Measurements from ENCODE around the gene ERCC3.
"Not testable (repeated sequence)": the region's sequence is repeated elsewhere in the genome, so short reads cannot be mapped to it uniquely, and the experiment has no call there.

The ERCC3 gene

DNA sequence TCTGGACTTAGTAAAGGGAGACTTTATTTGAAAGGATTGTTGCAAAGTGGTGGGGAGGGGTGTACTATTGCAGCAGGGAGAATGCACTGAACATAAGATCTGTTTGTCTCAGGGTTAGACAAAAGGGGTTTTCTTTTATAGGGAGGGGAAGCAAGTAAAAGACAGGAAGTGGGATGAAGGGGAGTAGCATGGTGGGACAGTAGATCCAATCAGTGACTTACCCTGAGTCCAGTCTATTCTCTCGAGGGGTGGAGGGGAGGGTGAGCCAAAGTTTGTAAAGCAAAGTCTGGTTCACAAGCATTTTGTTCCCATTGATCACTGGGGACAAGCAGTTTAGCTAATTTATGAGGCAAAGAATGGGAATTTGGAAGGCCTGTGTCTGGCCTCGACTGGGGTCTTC lies 38.8 kb downstream of the ERCC3 start:
- TF ChIP-seq CTCF (IDR thresholded peaks at IDR 0.05; ENCODE audit: extremely low read depth, insufficient read depth, missing control alignments), result no peak
- no peak for DNase-seq (ENCODE audit: low spot score)
- in situ Hi-C loops (cut with MboI; ENCODE audit: low pct_unique_long_range_greater_than_20kb, low sequenced_read_pairs, unreplicated experiment), result no loop called here

DNA sequence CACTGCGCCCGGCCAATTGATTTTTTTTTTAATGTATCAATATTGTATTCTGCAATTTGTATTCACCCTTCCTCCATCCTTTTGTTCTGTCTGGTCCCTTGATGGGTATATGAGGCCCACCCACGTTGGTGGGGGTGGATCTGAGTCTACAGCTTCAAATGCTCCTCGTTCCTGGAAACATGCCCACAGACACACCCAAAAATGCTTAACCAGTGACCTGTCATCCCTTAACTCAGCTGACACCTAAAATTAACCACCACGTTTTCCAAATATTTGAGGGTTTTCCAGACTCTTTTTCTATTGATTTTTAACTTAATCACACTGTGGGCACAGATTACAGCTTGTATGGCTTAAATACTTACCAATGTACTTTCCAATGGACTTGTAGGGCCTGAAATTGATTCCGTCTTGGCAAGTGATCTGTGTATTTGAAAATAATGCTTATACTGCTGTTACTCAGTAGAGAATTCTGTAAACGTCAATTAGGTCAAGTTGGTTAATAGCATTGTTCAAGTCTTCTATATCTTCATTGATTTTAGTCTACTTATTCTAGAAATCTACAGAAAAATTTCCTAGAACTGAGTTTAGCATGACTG lies 39.5 kb downstream of the ERCC3 start:
- TF ChIP-seq CTCF (IDR thresholded peaks at IDR 0.05; ENCODE audit: extremely low read depth, insufficient read depth, missing control alignments), result no peak
- no peak for DNase-seq (ENCODE audit: low spot score)
- in situ Hi-C loops (cut with MboI; ENCODE audit: low pct_unique_long_range_greater_than_20kb, low sequenced_read_pairs, unreplicated experiment), result no loop called here

DNA sequence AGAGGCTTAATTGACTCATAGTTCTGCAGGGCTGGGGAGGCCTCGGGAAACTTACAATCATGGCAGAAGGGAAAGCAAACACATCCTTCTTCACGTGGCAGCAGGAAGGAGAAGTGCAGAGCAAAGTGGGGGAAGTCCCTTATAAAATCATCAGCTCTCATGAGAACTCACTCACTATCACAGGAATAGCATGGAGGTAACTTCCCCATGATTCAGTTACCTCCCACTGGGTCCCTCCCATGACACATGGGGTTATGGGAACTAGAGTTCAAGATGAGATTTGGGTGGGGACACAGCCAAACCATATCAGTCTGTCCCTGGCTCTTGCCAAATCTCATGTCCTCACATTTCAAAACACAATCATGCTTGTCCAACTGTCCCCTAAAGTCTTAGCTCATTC lies 52.8 kb downstream of the ERCC3 start:
- in situ Hi-C loops (cut with MboI; ENCODE audit: low pct_unique_long_range_greater_than_20kb, low sequenced_read_pairs, unreplicated experiment); DNase-seq (ENCODE audit: low spot score): not testable (repeated sequence)

GRCh38 chr2:127239395-127239794 lies 54.5 kb downstream of the ERCC3 start:
- in situ Hi-C loops (cut with MboI; ENCODE audit: low pct_unique_long_range_greater_than_20kb, low sequenced_read_pairs, unreplicated experiment), result no loop called here
- DNase-seq (ENCODE audit: low spot score), result no peak
- TF ChIP-seq CTCF (IDR thresholded peaks at IDR 0.05; ENCODE audit: extremely low read depth, insufficient read depth, missing control alignments), result no peak

GRCh38 chr2:127237768-127238167 lies 56.2 kb downstream of the ERCC3 start:
- in situ Hi-C loops (cut with MboI; ENCODE audit: low pct_unique_long_range_greater_than_20kb, low sequenced_read_pairs, unreplicated experiment); DNase-seq (ENCODE audit: low spot score): not testable (repeated sequence)

DNA sequence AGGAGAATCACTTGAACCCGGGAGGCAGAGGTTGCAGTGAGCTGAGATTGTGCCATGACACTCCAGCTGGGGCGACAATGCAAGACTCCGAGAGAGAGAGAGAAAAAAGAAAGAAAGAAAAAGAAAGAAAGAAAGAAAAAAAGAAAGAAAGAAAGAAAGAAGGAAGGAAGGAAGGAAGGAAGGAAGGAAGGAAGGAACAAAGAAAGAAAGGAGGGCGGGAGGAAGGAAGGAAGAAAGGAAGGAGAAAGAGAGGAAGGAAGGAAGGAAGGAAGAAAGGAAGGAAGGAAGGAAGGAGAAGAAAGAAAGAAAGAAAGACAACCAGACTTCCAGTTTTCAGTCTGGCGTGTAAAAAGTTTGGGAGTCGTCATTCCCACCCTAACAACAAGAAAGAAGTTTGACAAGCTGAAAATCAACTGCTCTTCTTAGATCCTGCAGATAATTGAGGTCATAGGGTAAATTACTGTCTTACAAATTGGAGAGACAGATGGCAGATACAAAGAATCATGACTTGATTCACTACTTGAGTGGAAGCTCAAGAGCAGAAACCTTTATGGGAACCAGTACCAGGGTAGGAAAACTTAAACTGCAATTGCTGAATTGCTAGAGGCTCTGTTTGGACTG lies 58.8 kb downstream of the ERCC3 start:
- TF ChIP-seq CTCF (IDR thresholded peaks at IDR 0.05; ENCODE audit: extremely low read depth, insufficient read depth, missing control alignments), result no peak
- DNase-seq (ENCODE audit: low spot score), result no peak
- in situ Hi-C loops (cut with MboI; ENCODE audit: low pct_unique_long_range_greater_than_20kb, low sequenced_read_pairs, unreplicated experiment), result no loop called here

- in situ Hi-C loops (cut with MboI; ENCODE audit: low pct_unique_long_range_greater_than_20kb, low sequenced_read_pairs, unreplicated experiment), result no loop called here
- no peak for TF ChIP-seq CTCF (IDR thresholded peaks at IDR 0.05; ENCODE audit: extremely low read depth, insufficient read depth, missing control alignments)
- DNase-seq (ENCODE audit: low spot score), result no peak
Observed at GRCh38 chr2:127233710-127234109, 60.2 kb downstream of the ERCC3 start.
